ENCODE measurements around the gene FITM1.

Gene FITM1

GRCh38 chr14:24181371-24182077 is 51.1 kb downstream of the FITM1 start:
- DNase-seq (ENCODE audit: extremely low read depth in 1 of 2, low read depth in 1 of 2) = no peak

Data from stimulated activated CD8-positive, alpha-beta memory T cell treated with anti-CD3 and anti-CD28 coated beads, Interleukin-7, amount 100 ng/mL, for 48 hours (primary cell).